Vagina (tissue), 2 donors: Measurements from ENCODE around the gene TAOK2.

ENCODE experiments used
- CTCF ChIP-seq, 3 experiments: fragments of 450-650 bp in 2 of 3; fragments of 200-600 bp in 1 of 3; sonication (generic) in 1 of 3; IDR thresholded peaks; one replicate each; pipeline ENCODE4 v1.5.1; 2017 to 2019; ENCODE audit warnings: antibody characterized with exemption in 3 of 3, mild to moderate bottlenecking in 2 of 3, moderate library complexity in 2 of 3
- POLR2A ChIP-seq, 2 donors: fragments of 450-650 bp; IDR thresholded peaks; one replicate each; pipeline ENCODE4 v1.6.1; 2017; ENCODE audit warnings: antibody characterized with exemption in 2 of 2, mild to moderate bottlenecking in 2 of 2, moderate library complexity in 2 of 2

- no peak for TF ChIP-seq POLR2A (IDR thresholded peaks at IDR 0.05)
- TF ChIP-seq CTCF (IDR thresholded peaks at IDR 0.05), result no peak
Observed at GRCh38 chr16:30000735-30001631, 27.3 kb downstream of the TAOK2 start.
